ENCODE results near the gene NOS1AP. TPM values are rescaled to one million over a fixed set of nuclear protein-coding genes. Genes with fewer than 3 reads are reported as not detected.

Gene NOS1AP
- total RNA-seq, 1 donor from 2014 or later, result 4.5 TPM

GRCh38 chr1:162381383-162381782 lies 311.9 kb downstream of the NOS1AP start, which contains the start of gene C1orf226:
TSS of gene C1orf226 (plus strand) at chr1:162381728. CDS start at chr1:162381902, 174 bp downstream.
- TF ChIP-seq, protein P1, sequence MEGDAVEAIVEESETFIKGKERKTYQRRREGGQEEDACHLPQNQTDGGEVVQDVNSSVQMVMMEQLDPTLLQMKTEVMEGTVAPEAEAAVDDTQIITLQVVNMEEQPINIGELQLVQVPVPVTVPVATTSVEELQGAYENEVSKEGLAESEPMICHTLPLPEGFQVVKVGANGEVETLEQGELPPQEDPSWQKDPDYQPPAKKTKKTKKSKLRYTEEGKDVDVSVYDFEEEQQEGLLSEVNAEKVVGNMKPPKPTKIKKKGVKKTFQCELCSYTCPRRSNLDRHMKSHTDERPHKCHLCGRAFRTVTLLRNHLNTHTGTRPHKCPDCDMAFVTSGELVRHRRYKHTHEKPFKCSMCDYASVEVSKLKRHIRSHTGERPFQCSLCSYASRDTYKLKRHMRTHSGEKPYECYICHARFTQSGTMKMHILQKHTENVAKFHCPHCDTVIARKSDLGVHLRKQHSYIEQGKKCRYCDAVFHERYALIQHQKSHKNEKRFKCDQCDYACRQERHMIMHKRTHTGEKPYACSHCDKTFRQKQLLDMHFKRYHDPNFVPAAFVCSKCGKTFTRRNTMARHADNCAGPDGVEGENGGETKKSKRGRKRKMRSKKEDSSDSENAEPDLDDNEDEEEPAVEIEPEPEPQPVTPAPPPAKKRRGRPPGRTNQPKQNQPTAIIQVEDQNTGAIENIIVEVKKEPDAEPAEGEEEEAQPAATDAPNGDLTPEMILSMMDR (IDR thresholded peaks at IDR 0.05), result no peak

DNA sequence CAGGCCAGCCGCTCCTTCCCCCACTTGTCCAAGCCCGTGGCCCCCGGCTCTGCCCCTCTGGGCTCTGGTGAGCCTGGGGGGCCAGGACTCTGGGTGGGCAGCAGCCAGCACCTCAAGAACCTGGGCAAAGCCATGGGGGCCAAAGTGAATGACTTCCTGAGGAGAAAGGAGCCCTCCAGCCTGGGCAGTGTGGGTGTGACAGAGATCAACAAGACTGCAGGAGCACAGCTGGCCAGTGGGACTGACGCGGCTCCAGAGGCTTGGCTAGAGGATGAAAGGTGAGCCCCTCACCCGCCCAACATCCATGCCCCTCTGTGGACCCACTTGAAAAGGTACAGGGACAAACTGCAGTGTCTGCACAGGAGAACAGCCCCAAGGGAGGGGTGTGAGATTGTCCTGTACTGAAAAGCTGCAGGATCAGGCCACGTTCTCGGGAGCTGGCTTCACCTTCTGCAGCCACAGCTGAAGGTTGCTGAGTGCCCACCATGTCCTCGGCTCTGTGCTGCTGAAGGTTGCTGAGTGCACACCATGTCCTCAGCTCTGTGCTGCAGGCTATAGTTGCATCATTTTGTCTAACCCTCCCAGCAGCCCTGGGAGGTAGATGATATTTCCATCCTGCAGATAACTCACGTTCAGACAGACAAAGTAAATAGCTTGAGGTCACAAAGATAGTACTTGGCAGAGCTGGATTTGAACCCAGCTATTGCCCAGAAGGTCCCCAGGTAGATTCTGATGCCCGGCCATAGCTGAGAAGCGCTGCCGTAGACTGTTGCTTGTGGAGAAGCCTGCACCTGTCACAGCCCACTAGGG lies 312.7 kb downstream of the NOS1AP start:
- Mint-ChIP-seq H3K4me1 (ENCODE audit: low read depth) (no peaks in the 10 kb centered on the region), H3K27ac (ENCODE audit: unreplicated experiment) (no peak overlapping the region), H3K9me3 (ENCODE audit: low read depth) (no peaks in the 10 kb centered on the region), H3K4me3 (ENCODE audit: unreplicated experiment) (no peak overlapping the region), H3K36me3 (ENCODE audit: low read depth) (peaks cover 9% of the 10 kb centered on the region), H3K27me3 (ENCODE audit: low read depth) (no peaks in the 10 kb centered on the region)
- DNase-seq (ENCODE audit: low spot score), result no peak
- TF ChIP-seq, protein P1 (IDR thresholded peaks at IDR 0.05), result no peak

More at GRCh38 chr1:162381383-162381782, 311.9 kb downstream of the NOS1AP start, which contains the start of gene C1orf226:
- no peaks in the 10 kb centered on the region for H3K9me3 Mint-ChIP-seq (ENCODE audit: low read depth)
- H3K4me1 Mint-ChIP-seq (ENCODE audit: low read depth), result no peaks in the 10 kb centered on the region
- DNase-seq (ENCODE audit: low spot score), result no peak
- no peaks in the 10 kb centered on the region for H3K27me3 Mint-ChIP-seq (ENCODE audit: low read depth)
- H3K27ac Mint-ChIP-seq (ENCODE audit: unreplicated experiment), result no peak within 1 kb of the TSS
- peaks cover 10% of the 10 kb centered on the region for H3K36me3 Mint-ChIP-seq (ENCODE audit: low read depth)
- H3K4me3 Mint-ChIP-seq (ENCODE audit: unreplicated experiment), result no peak within 1 kb of the TSS

- TF ChIP-seq, protein P1 (IDR thresholded peaks at IDR 0.05), result no peak
- no peak for DNase-seq (ENCODE audit: low spot score)
- H3K27ac Mint-ChIP-seq (ENCODE audit: unreplicated experiment), result no peak overlapping the region
- no peak overlapping the region for H3K4me3 Mint-ChIP-seq (ENCODE audit: unreplicated experiment)
- H3K27me3 Mint-ChIP-seq (ENCODE audit: low read depth), result no peaks in the 10 kb centered on the region
- H3K9me3 Mint-ChIP-seq (ENCODE audit: low read depth), result no peaks in the 10 kb centered on the region
- peaks cover 9% of the 10 kb centered on the region for H3K36me3 Mint-ChIP-seq (ENCODE audit: low read depth)
- no peaks in the 10 kb centered on the region for H3K4me1 Mint-ChIP-seq (ENCODE audit: low read depth)
These were observed 313.6 kb downstream of the NOS1AP start for GRCh38 chr1:162383091-162383490.

DNA sequence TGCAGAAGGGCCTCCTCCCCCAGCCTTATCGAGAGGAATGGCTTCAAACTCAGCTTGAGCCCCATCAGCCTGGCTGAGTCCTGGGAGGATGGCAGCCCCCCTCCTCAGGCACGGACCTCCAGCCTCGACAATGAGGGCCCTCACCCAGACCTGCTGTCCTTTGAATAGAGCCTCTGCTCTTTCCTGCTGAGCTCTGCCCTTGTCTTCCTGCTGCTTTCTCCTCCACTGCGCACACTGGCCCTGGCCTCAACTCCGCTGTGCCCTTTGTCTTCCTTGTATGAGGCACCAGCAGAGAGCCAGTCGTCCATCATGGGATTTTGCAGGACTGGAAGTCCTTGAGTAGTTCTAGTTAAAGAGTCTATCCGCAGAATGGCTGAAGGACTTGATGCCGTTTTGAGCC lies 314.0 kb downstream of the NOS1AP start:
- no peaks in the 10 kb centered on the region for H3K4me1 Mint-ChIP-seq (ENCODE audit: low read depth)
- H3K4me3 Mint-ChIP-seq (ENCODE audit: unreplicated experiment), result no peak overlapping the region
- H3K36me3 Mint-ChIP-seq (ENCODE audit: low read depth), result peaks cover 9% of the 10 kb centered on the region
- DNase-seq (ENCODE audit: low spot score), result no peak
- no peaks in the 10 kb centered on the region for H3K27me3 Mint-ChIP-seq (ENCODE audit: low read depth)
- H3K9me3 Mint-ChIP-seq (ENCODE audit: low read depth), result no peaks in the 10 kb centered on the region
- H3K27ac Mint-ChIP-seq (ENCODE audit: unreplicated experiment), result no peak overlapping the region
- TF ChIP-seq, protein P1 (IDR thresholded peaks at IDR 0.05), result no peak

DNA sequence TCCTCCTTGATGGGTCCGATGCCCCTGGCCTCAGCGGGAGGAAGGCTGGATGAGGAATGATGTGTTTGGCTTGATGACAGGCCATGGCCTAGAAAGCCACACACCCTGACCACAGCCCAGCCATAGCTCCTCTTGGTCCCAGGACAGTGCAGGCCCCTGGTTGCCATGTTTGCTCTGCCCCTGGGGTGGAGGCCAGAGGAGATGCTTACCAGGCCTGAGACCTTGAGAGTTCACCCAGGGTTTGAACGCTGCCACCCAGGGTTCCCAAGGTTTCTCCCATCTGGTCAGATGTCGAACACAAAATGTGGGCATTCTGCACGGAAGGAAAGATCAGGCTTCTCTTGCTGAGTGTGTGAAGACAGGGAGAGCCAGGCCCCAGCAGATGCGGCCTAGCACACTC lies 314.6 kb downstream of the NOS1AP start:
- Mint-ChIP-seq H3K4me1 (ENCODE audit: low read depth) (no peaks in the 10 kb centered on the region), H3K27ac (ENCODE audit: unreplicated experiment) (no peak overlapping the region), H3K9me3 (ENCODE audit: low read depth) (no peaks in the 10 kb centered on the region), H3K4me3 (ENCODE audit: unreplicated experiment) (no peak overlapping the region), H3K36me3 (ENCODE audit: low read depth) (peaks cover 9% of the 10 kb centered on the region), H3K27me3 (ENCODE audit: low read depth) (no peaks in the 10 kb centered on the region)
- no peak for DNase-seq (ENCODE audit: low spot score)
- TF ChIP-seq, protein P1 (IDR thresholded peaks at IDR 0.05), result no peak
